Ovary (tissue), 9 donors: ENCODE measurements around the gene EBF3. TPM values are rescaled to one million over a fixed set of nuclear protein-coding genes. Genes with fewer than 3 reads are reported as not detected.

Experiments
- DNase-seq, 5 donors: peaks; one replicate each; pipeline ENCODE4 v3.0.0-alpha.2; 2019 to 2020
- H3K27ac ChIP-seq, 2 donors: fragments of 200-600 bp; one replicate each; pipeline versions ENCODE4 v1.5.1 to v1.8.0; 2019 to 2022
- H3K27me3 ChIP-seq: fragments of 200-600 bp; one replicate; pipeline ENCODE4 v1.8.0; 2022
- H3K36me3 ChIP-seq: fragments of 200-600 bp; sonication (generic); one replicate; pipeline ENCODE4 v1.5.1; 2019
- H3K4me1 ChIP-seq: one replicate; pipeline ENCODE4 v1.8.1; 2013; ENCODE audit warnings: mild to moderate bottlenecking, moderate library complexity; ENCODE audit not compliant: insufficient read depth
- H3K4me3 ChIP-seq: fragments of 200-600 bp; sonication (generic); one replicate; pipeline ENCODE4 v1.5.1; 2017
- H3K9me3 ChIP-seq, 2 donors: fragments of 200-600 bp in 1 of 2; sonication (generic) in 1 of 2; one replicate each; pipeline versions ENCODE4 v1.5.1 to v1.8.1; 2013 to 2019; ENCODE audit warnings: mild to moderate bottlenecking in 1 of 2, moderate library complexity in 1 of 2
- EP300 ChIP-seq: sonication (generic); formaldehyde crosslinking; IDR thresholded peaks from one replicate; pipeline ENCODE4 v1.6.1; 2017; ENCODE audit warnings: antibody characterized with exemption
- POLR2A ChIP-seq: fragments of 450-650 bp; IDR thresholded peaks from one replicate; pipeline ENCODE4 v1.6.1; 2017; ENCODE audit warnings: antibody characterized with exemption, mild to moderate bottlenecking, moderate library complexity
- WGBS, 3 donors: extraction: QIAGEN DNeasy Blood & Tissue Kit in 1 of 3; methylation state at CpG; one replicate each; pipeline versions ENCODE4 v1.1.5 to v1.1.7; 2013 to 2017; 5-methylcytosine and 5-hydroxymethylcytosine counted together
- intact Hi-C, 4 donors: fragments of 100-400 bp; cut with DNase I; formaldehyde crosslinking; loops; one replicate each; pipeline versions ENCODE4 v1.11.0 to v1.15.1; 2022 to 2023
- polyA plus RNA-seq, 2 donors: library from polyadenylated mRNA; stranded (reverse); fragments of 200-250 nt in 1 of 2; fragments of 350-450 nt in 1 of 2; fragmentation: Illumina TruSeq in 1 of 2; extraction: RNeasy Lipid Tissue Mini Kit (QIAGEN cat#74804) in 1 of 2; gene quantifications; one replicate each; pipeline ENCODE4 v1.2.3, GENCODE V29; 2013 to 2014
- total RNA-seq, 7 donors: library from RNA; depleted of rRNA in 2 of 7; stranded (reverse); fragments of >200 nt in 2 of 7; fragmentation: NEBNext Ultra II Directional in 3 of 7; extraction: Animal tissue kit (Norgen Biotek cat#: 25700) in 3 of 7; gene quantifications; one replicate each; pipeline versions ENCODE4 v1.1.0 to v1.2.4, GENCODE V29; 2016 to 2023
- TF ChIP-seq, protein P1 (sequence below), 3 donors: fragments of 450-650 bp in 2 of 3; fragments of 200-600 bp in 1 of 3; IDR thresholded peaks; one replicate each; pipeline versions ENCODE4 v1.5.1 to v1.8.0; 2016 to 2022; ENCODE audit warnings: antibody characterized with exemption in 3 of 3, mild to moderate bottlenecking in 1 of 3
- donor health status: DM: no; HTN: no; CAD: no; lungs with moderate emphysema.
- donor health status: DM: no; HTN: no; CAD: no.
- donor health status: Bipolar disorder and iron deficiency.
- donor health status: DM: yes; HTN: yes; CAD: no.
- donor health status: DM: no; HTN: no; CAD: no.
- donor health status: DM: yes; HTN: yes; CAD: no.

The EBF3 gene
- total and polyA plus RNA-seq, 9 donors = 0.15 to 3.6 (median 0.79) TPM

- Histone ChIP-seq H3K27me3 (no peaks in the 10 kb centered on the region), H3K27ac (no peak overlapping the region), H3K36me3 (no peaks in the 10 kb centered on the region), H3K9me3 (peaks cover 0 to 4% of the 10 kb centered on the region in 2 donors), H3K4me1 (no peaks in the 10 kb centered on the region), H3K4me3 (no peak overlapping the region)
- no peak for DNase-seq
- TF ChIP-seq EP300 (no peak), POLR2A (no peak)
- TF ChIP-seq, protein P1, sequence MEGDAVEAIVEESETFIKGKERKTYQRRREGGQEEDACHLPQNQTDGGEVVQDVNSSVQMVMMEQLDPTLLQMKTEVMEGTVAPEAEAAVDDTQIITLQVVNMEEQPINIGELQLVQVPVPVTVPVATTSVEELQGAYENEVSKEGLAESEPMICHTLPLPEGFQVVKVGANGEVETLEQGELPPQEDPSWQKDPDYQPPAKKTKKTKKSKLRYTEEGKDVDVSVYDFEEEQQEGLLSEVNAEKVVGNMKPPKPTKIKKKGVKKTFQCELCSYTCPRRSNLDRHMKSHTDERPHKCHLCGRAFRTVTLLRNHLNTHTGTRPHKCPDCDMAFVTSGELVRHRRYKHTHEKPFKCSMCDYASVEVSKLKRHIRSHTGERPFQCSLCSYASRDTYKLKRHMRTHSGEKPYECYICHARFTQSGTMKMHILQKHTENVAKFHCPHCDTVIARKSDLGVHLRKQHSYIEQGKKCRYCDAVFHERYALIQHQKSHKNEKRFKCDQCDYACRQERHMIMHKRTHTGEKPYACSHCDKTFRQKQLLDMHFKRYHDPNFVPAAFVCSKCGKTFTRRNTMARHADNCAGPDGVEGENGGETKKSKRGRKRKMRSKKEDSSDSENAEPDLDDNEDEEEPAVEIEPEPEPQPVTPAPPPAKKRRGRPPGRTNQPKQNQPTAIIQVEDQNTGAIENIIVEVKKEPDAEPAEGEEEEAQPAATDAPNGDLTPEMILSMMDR (IDR thresholded peaks at IDR 0.05) = no peak
- intact Hi-C loops = no loop called here
- 95 to 96% (median 96%) methylated on average over 10 of the region's 10 CpGs for WGBS, 3 donors
Measured at GRCh38 chr10:129792864-129793263, 171.2 kb downstream of the EBF3 start.

GRCh38 chr10:129792141-129792540, 171.9 kb downstream of the EBF3 start:
- Histone ChIP-seq H3K27ac (no peak overlapping the region), H3K36me3 (no peaks in the 10 kb centered on the region), H3K4me1 (no peaks in the 10 kb centered on the region), H3K27me3 (no peaks in the 10 kb centered on the region), H3K4me3 (no peak overlapping the region), H3K9me3 (peaks cover 0 to 4% of the 10 kb centered on the region in 2 donors)
- DNase-seq = no peak
- WGBS, 3 donors = 88 to 92% (median 89%) methylated on average over 7 of the region's 7 CpGs
- intact Hi-C loops = no loop called here
- TF ChIP-seq EP300 = no peak
- TF ChIP-seq POLR2A = no peak
- TF ChIP-seq, protein P1 (IDR thresholded peaks at IDR 0.05) = no peak

DNA sequence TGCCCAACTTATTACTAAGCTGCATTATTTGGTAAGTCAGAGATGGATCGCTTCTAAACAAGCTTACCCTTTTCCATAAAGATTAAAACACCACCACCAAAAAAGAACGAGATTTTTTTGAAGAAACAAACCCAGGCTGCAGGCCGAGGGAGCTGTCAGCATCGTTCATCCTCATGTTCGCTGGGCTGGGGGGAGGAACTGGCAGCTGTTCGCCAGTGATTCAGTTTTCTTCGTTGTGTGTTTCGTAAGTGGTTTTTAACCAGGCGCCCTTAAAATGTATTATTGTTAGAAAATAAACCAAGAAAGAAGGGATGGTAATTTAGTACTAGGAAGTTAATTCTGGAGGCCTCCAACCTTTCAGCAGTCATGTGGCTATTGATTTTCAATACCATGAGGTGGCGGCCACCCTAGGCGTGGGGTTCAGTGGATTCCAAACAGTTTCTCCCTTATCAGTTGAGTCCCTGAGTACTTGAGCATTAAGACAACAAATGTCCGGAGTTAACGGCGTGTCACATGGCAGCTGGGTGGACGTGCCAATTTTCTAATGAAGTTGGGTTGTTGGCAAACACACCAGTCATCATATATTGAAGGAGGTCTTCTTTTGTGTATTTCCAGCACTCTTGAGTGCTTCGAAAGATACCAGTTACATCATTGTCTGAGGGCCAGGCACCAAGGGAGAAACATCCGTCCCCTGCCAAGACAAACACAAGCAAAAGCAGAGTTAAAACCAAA, 173.2 kb downstream of the EBF3 start:
- H3K4me1 ChIP-seq = no peaks in the 10 kb centered on the region
- peaks cover 0 to 4% of the 10 kb centered on the region in 2 donors for H3K9me3 ChIP-seq
- no peak overlapping the region for H3K27ac ChIP-seq
- DNase-seq = no peak
- H3K4me3 ChIP-seq = no peak overlapping the region
- TF ChIP-seq POLR2A (no peak), EP300 (no peak)
- TF ChIP-seq, protein P1 (IDR thresholded peaks at IDR 0.05) = no peak
- no peaks in the 10 kb centered on the region for H3K27me3 ChIP-seq
- WGBS, 3 donors = 89 to 90% (median 90%) methylated on average over 17 of the region's 17 CpGs
- H3K36me3 ChIP-seq = no peaks in the 10 kb centered on the region
- intact Hi-C loops = no loop called here

DNA sequence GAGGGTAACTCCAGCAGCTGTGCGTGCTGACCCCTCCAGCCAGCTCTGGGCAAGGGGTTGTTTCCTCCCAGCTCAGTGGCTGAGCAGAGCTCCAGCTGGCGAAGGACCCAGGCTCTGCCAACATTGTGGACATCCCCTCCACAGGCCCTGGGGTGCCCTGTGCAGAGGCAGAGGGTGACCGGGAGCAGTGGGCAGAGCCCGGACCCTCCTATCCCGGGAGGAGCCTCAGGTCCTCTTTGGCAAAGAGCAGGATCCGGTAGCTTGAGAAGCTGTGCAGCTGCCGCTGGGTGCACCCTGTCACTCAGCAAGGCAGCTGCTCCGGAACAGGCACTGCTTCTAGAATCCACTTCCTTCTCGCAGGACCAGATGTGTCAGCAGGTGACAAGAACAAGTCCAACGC, 175.9 kb downstream of the EBF3 start:
- Histone ChIP-seq H3K9me3 (peaks cover 0 to 4% of the 10 kb centered on the region in 2 donors), H3K4me1 (no peaks in the 10 kb centered on the region), H3K4me3 (no peak overlapping the region), H3K27me3 (no peaks in the 10 kb centered on the region), H3K27ac (no peak overlapping the region), H3K36me3 (no peaks in the 10 kb centered on the region)
- intact Hi-C loops = no loop called here
- 90 to 94% (median 91%) methylated on average over 10 of the region's 10 CpGs for WGBS, 3 donors
- DNase-seq = no peak
- TF ChIP-seq, protein P1 (IDR thresholded peaks at IDR 0.05) = no peak
- TF ChIP-seq EP300 (no peak), POLR2A (no peak)
